Osteoblast (primary cell): ENCODE data around the gene ANKRD44. TPM values are rescaled to one million over a fixed set of nuclear protein-coding genes. Genes with fewer than 3 reads are reported as not detected.

ENCODE experiments used
- DNase-seq: peaks from one replicate; pipeline ENCODE4 v3.0.0; 2011; ENCODE audit warnings: low spot score, mixed read lengths; ENCODE audit not compliant: insufficient read length; ENCODE audit errors: missing footprints
- H2AFZ ChIP-seq: 2 replicates; pipeline ENCODE4 v1.6.0; 2011; ENCODE audit warnings: mild to moderate bottlenecking, low read length
- H3K27ac ChIP-seq: 2 replicates; pipeline ENCODE4 v1.5.1; 2011; ENCODE audit warnings: mild to moderate bottlenecking, low read depth, low read length, moderate library complexity
- H3K27me3 ChIP-seq: 2 replicates; pipeline ENCODE4 v1.6.0; 2012; ENCODE audit warnings: mild to moderate bottlenecking, control low read depth, inconsistent platforms, low read length, moderate library complexity; ENCODE audit not compliant: insufficient read depth
- H3K36me3 ChIP-seq: 2 replicates; pipeline ENCODE4 v1.5.1; 2011; ENCODE audit warnings: mild to moderate bottlenecking, low read length, control low read depth, moderate library complexity; ENCODE audit not compliant: insufficient read depth
- H3K4me1 ChIP-seq: 2 replicates; pipeline ENCODE4 v1.5.1; 2011; ENCODE audit warnings: mild to moderate bottlenecking, low read length, control low read depth, moderate library complexity; ENCODE audit not compliant: insufficient read depth
- H3K4me2 ChIP-seq: 2 replicates; pipeline ENCODE4 v1.6.0; 2011; ENCODE audit warnings: mild to moderate bottlenecking, low read length; ENCODE audit not compliant: insufficient read depth
- H3K4me3 ChIP-seq: fragments of 200-600 bp; sonication (generic); 3 replicates; pipeline ENCODE4 v1.5.1; 2012; ENCODE audit warnings: mild to moderate bottlenecking, low read length, inconsistent platforms; ENCODE audit not compliant: insufficient read depth
- H3K79me2 ChIP-seq: 2 replicates; pipeline ENCODE4 v1.6.0; 2012; ENCODE audit warnings: mild to moderate bottlenecking, low read length, control low read depth, inconsistent platforms; ENCODE audit not compliant: insufficient read depth
- H3K9me3 ChIP-seq: 2 replicates; pipeline ENCODE4 v1.5.1; 2011; ENCODE audit warnings: low read depth, low read length, control low read depth
- H4K20me1 ChIP-seq: 2 replicates; pipeline ENCODE4 v1.6.0; 2012; ENCODE audit warnings: mild to moderate bottlenecking, low read length, control low read depth; ENCODE audit not compliant: insufficient read depth
- CTCF ChIP-seq: IDR thresholded peaks from 2 replicates; pipeline ENCODE4 v1.5.1; 2011; ENCODE audit warnings: mild to moderate bottlenecking, low read depth, low read length, moderate library complexity; ENCODE audit errors: extremely low read depth
- total RNA-seq: library from RNA; depleted of rRNA; stranded (reverse); fragments of >200 nt; gene quantifications from 2 replicates; pipeline ENCODE4 v1.2.3, GENCODE V29; 2012

The ANKRD44 gene
- total RNA-seq, 1 donor: 44.5 TPM

- Histone ChIP-seq H3K4me3 (no peak overlapping the region), H3K9me3 (no peaks in the 10 kb centered on the region), H3K79me2 (no peaks in the 10 kb centered on the region), H4K20me1 (no peaks in the 10 kb centered on the region), H3K27me3 (no peaks in the 10 kb centered on the region), H2AFZ (no peak overlapping the region), H3K27ac (no peak overlapping the region), H3K4me2 (no peak overlapping the region), H3K36me3 (no peaks in the 10 kb centered on the region), H3K4me1 (no peaks in the 10 kb centered on the region)
- TF ChIP-seq CTCF: no peak
- DNase-seq: no peak
Measured at GRCh38 chr2:197237291-197238042, 73.1 kb downstream of the ANKRD44 start.

- DNase-seq: no peak
- Histone ChIP-seq H3K9me3 (no peaks in the 10 kb centered on the region), H3K79me2 (no peaks in the 10 kb centered on the region), H3K4me1 (no peaks in the 10 kb centered on the region), H3K27me3 (no peaks in the 10 kb centered on the region), H4K20me1 (no peaks in the 10 kb centered on the region), H3K4me2 (no peak overlapping the region), H2AFZ (no peak overlapping the region), H3K4me3 (no peak overlapping the region), H3K36me3 (no peaks in the 10 kb centered on the region), H3K27ac (no peak overlapping the region)
- no peak for TF ChIP-seq CTCF
Measured at GRCh38 chr2:197236816-197237215, 73.8 kb downstream of the ANKRD44 start.

- no peak for TF ChIP-seq CTCF
- Histone ChIP-seq H3K27ac (no peak overlapping the region), H3K4me1 (no peaks in the 10 kb centered on the region), H3K9me3 (no peaks in the 10 kb centered on the region), H2AFZ (no peak overlapping the region), H3K4me3 (no peak overlapping the region), H3K27me3 (no peaks in the 10 kb centered on the region), H3K4me2 (no peak overlapping the region), H3K79me2 (no peaks in the 10 kb centered on the region), H4K20me1 (no peaks in the 10 kb centered on the region), H3K36me3 (no peaks in the 10 kb centered on the region)
- no peak for DNase-seq
Measured at GRCh38 chr2:197236159-197236558, 74.4 kb downstream of the ANKRD44 start.

- H3K36me3 ChIP-seq: no peaks in the 10 kb centered on the region
- no peak overlapping the region for H3K4me3 ChIP-seq
- no peak overlapping the region for H2AFZ ChIP-seq
- no peak overlapping the region for H3K4me2 ChIP-seq
- no peaks in the 10 kb centered on the region for H3K79me2 ChIP-seq
- no peak for DNase-seq
- H3K27me3 ChIP-seq: no peaks in the 10 kb centered on the region
- H3K4me1 ChIP-seq: peaks cover 2% of the 10 kb centered on the region
- TF ChIP-seq CTCF: no peak
- no peaks in the 10 kb centered on the region for H3K9me3 ChIP-seq
- H4K20me1 ChIP-seq: no peaks in the 10 kb centered on the region
- H3K27ac ChIP-seq: no peak overlapping the region
Measured at GRCh38 chr2:197235711-197236110, 74.9 kb downstream of the ANKRD44 start.
